Measurements from ENCODE around the gene ACTN2. TPM values are rescaled to one million over a fixed set of nuclear protein-coding genes. Genes with fewer than 3 reads are reported as not detected.
A peak's percentile ranks its signal among the peaks of the same experiment; 100 is the strongest.
"Not testable (repeated sequence)": the region's sequence is repeated elsewhere in the genome, so short reads cannot be mapped to it uniquely, and the experiment has no call there.

Gene ACTN2
- total RNA-seq = under 1 TPM; 0.06 to 0.19 TPM

DNA sequence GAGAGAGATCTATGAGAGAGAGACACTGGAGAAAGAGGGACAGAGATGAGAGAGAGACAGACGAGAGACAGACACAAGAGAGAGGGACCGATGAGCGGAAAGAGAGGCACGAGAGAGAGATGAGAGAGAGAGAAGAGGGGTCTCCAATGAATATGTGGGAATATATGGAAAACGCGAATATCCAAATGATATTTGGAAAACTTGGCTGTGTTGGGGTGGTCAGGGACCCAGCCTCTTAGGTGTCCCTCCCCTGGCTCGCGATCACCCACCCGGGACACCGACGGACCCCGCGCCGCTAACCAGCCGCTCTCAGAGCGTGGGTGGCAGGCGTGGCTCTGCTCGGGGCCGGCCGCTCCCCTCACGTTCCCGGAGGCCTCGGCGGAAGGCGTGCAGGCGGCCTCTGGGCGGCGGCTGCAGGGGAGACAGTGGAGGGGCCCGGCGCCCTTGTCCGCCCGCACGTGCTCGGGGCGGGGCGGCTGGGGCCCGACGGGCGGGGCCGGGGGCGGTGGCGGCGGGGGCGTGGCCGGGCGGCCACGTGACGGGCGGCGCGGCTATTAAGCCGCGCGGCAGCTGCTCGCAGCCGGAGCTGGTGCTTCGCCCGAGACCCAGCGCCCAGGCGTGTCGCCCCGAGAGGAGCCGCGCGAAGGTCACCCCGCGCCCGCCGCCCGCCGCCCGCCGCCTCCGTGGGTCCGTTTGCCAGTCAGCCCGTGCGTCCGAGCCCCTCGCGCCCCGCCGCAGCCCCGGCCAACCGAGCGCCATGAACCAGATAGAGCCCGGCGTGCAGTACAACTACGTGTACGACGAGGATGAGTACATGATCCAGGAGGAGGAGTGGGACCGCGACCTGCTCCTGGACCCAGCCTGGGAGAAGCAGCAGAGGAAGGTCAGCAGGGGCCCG lies at the start of gene ACTN2:
TSS of gene ACTN2 (plus strand) at position 583 of the 898 bp plus-strand sequence. CDS start at position 758, 175 bp downstream.
- peaks cover 24% of the 10 kb centered on the region for H3K27me3 Mint-ChIP-seq
- peaks cover 7% of the 10 kb centered on the region for H3K9me3 Mint-ChIP-seq
- peak within 1 kb of the TSS; percentile 53 for H3K27ac Mint-ChIP-seq
- H3K4me1 Mint-ChIP-seq = peaks cover 16% of the 10 kb centered on the region
- peak; percentile 75 for ATAC-seq (replicated peaks)
- H3K36me3 Mint-ChIP-seq (ENCODE audit: low read depth) = peaks cover 7% of the 10 kb centered on the region
- peak within 1 kb of the TSS; percentile 72 for H3K4me3 Mint-ChIP-seq

- no peaks in the 10 kb centered on the region for H3K4me1 Mint-ChIP-seq
- no peak overlapping the region for H3K4me3 Mint-ChIP-seq
- ATAC-seq (replicated peaks) = no peak
- H3K27me3 Mint-ChIP-seq = peaks cover 21% of the 10 kb centered on the region
- no peaks in the 10 kb centered on the region for H3K9me3 Mint-ChIP-seq
- no peak overlapping the region for H3K27ac Mint-ChIP-seq
- no peaks in the 10 kb centered on the region for H3K36me3 Mint-ChIP-seq (ENCODE audit: low read depth)
Measured at GRCh38 chr1:236638945-236639344, 47.4 kb upstream of the ACTN2 start.

- no peak for ATAC-seq (replicated peaks)
- Mint-ChIP-seq H3K9me3 (no peaks in the 10 kb centered on the region), H3K4me1 (no peaks in the 10 kb centered on the region), H3K4me3 (no peak overlapping the region), H3K36me3 (ENCODE audit: low read depth) (no peaks in the 10 kb centered on the region), H3K27me3 (peaks cover 21% of the 10 kb centered on the region), H3K27ac (no peak overlapping the region)
Measured at GRCh38 chr1:236639686-236640085, 46.6 kb upstream of the ACTN2 start.

DNA sequence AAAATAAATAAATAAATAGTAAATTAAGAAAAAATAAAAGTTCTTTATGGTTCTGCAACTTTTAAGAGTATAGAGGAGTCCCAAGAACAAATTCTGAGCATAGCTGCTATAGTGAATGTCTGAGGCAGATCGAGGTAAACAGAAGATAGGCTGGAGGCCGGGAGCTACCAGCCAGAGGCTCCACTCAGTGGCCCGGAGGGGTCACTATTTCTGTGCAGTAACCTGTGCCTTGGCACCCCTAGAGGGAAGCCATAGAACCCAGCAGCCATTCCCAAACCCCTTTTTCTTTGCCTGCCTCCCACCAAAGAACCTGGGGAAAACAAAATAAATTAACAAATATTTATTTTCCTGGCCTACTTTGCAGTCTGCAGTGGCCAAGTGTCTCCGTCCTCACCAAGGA lies 43.5 kb upstream of the ACTN2 start:
- Mint-ChIP-seq H3K4me1 (no peaks in the 10 kb centered on the region), H3K36me3 (ENCODE audit: low read depth) (no peaks in the 10 kb centered on the region), H3K9me3 (no peaks in the 10 kb centered on the region), H3K4me3 (no peak overlapping the region), H3K27ac (no peak overlapping the region), H3K27me3 (peaks cover 12% of the 10 kb centered on the region)
- no peak for ATAC-seq (replicated peaks)

GRCh38 chr1:236645016-236645680 lies 41.2 kb upstream of the ACTN2 start:
- Mint-ChIP-seq H3K27me3 (peaks cover 6% of the 10 kb centered on the region), H3K36me3 (ENCODE audit: low read depth) (no peaks in the 10 kb centered on the region), H3K27ac (no peak overlapping the region), H3K9me3 (no peaks in the 10 kb centered on the region), H3K4me1 (no peaks in the 10 kb centered on the region), H3K4me3 (no peak overlapping the region)
- no peak for ATAC-seq (replicated peaks)

DNA sequence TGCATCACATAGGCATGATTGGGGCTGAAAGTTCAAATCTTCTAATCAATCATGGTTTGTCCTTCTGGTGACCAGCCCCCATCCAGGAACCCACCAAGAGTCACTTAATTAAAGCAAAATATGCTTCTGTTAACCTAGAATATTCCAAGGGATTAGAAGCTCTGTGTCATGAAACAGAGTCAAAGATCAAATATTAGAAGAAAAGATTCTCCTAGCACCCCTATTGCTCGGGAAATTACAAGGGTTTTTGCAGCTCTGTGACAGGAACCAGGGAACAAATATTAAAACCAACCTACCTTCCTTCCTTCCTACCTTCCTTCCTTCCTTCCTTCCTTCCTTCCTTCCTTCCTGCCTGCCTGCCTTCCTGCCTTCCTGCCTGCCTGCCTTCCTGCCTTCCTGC lies 31.8 kb upstream of the ACTN2 start:
- H3K27ac Mint-ChIP-seq = no peak overlapping the region
- H3K36me3 Mint-ChIP-seq (ENCODE audit: low read depth) = no peaks in the 10 kb centered on the region
- peaks cover 5% of the 10 kb centered on the region for H3K4me1 Mint-ChIP-seq
- H3K4me3 Mint-ChIP-seq = no peak overlapping the region
- H3K27me3 Mint-ChIP-seq = peaks cover 9% of the 10 kb centered on the region
- no peak for ATAC-seq (replicated peaks)
- H3K9me3 Mint-ChIP-seq = peaks cover 3% of the 10 kb centered on the region

DNA sequence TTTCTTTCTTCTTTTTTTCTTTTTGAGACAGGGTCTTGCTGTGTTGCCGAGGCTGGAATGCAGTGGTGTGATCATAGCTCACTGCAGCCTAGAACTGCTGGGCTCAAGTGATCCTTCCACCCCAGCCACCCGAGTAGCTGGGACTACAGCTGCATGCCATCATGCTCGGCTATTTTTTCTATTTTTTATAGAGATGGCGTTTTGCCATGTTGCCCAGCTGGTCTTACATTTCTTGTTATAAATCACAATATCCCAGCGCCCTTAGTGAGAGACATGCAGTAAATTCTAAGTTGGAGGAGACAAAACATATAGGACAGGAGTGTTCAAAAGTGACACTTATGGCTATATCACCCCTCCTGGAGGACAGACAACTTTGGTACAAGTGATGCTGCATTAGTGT lies 31.3 kb upstream of the ACTN2 start:
- no peak for ATAC-seq (replicated peaks)
- Mint-ChIP-seq H3K4me1 (peaks cover 5% of the 10 kb centered on the region), H3K27ac (no peak overlapping the region), H3K36me3 (ENCODE audit: low read depth) (no peaks in the 10 kb centered on the region), H3K4me3 (no peak overlapping the region), H3K27me3 (peaks cover 9% of the 10 kb centered on the region), H3K9me3 (peaks cover 3% of the 10 kb centered on the region)

DNA sequence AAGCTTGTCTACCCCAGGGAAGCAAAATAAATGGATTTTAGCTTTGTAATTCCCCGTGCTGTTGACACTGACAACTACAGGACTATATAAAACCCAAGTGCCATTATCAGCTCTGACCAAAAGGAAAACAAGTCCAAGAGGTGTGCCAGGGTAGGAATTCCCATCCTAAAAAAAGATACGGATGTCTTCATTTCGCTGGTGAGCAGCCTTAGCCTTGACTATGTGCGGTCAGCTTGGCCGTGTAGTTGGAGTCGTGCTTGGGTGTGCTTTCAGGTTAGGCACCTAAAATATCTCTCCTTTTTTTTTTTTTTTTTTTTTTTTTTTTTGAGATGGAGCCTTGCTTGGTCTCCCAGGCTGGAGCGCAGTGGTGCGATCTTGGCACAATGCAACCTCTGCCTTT lies 28.9 kb upstream of the ACTN2 start:
- peaks cover 3% of the 10 kb centered on the region for H3K27me3 Mint-ChIP-seq
- H3K36me3 Mint-ChIP-seq (ENCODE audit: low read depth) = no peaks in the 10 kb centered on the region
- H3K4me3 Mint-ChIP-seq = no peak overlapping the region

GRCh38 chr1:236659792-236660587 lies 26.3 kb upstream of the ACTN2 start:
- H3K27me3 Mint-ChIP-seq = no peaks in the 10 kb centered on the region
- peaks cover under 1% of the 10 kb centered on the region for H3K9me3 Mint-ChIP-seq
- no peak for ATAC-seq (replicated peaks)
- H3K36me3 Mint-ChIP-seq (ENCODE audit: low read depth) = no peaks in the 10 kb centered on the region
- no peak overlapping the region for H3K27ac Mint-ChIP-seq
- H3K4me3 Mint-ChIP-seq = no peak overlapping the region
- peaks cover under 1% of the 10 kb centered on the region for H3K4me1 Mint-ChIP-seq

More for the DNA sequence above, 28.9 kb upstream of the ACTN2 start:
- Mint-ChIP-seq H3K9me3 (peaks cover 3% of the 10 kb centered on the region), H3K27ac (no peak overlapping the region), H3K4me1 (peaks cover 5% of the 10 kb centered on the region)
- ATAC-seq (replicated peaks) = no peak

DNA sequence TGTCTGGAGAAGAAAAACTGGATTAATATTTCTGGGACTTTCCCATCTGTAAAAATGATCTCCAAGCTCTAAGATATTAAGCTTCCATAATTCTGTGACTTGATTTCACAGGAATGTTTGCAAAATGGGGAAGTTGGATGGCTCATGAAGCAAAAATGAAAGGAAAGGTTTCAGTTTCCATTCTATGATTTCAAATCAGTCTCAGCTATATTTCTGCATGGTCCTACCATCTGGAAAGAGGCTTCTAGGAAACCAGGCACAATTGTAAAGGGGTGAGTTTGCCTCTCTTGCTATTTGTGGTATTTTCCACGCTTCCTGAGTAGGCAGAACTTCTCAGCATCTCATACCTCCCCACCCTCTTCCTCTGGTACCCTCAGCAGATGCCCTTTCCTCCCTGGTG lies 22.4 kb upstream of the ACTN2 start:
- H3K4me1 Mint-ChIP-seq = no peaks in the 10 kb centered on the region
- H3K27me3 Mint-ChIP-seq = no peaks in the 10 kb centered on the region
- H3K9me3 Mint-ChIP-seq = no peaks in the 10 kb centered on the region
- H3K4me3 Mint-ChIP-seq = no peak overlapping the region
- no peaks in the 10 kb centered on the region for H3K36me3 Mint-ChIP-seq (ENCODE audit: low read depth)
- no peak for ATAC-seq (replicated peaks)
- H3K27ac Mint-ChIP-seq = no peak overlapping the region

GRCh38 chr1:236668909-236669308 lies 17.4 kb upstream of the ACTN2 start:
- not testable (repeated sequence) for H3K27ac Mint-ChIP-seq; H3K36me3 Mint-ChIP-seq (ENCODE audit: low read depth); H3K4me1 Mint-ChIP-seq; H3K9me3 Mint-ChIP-seq; H3K4me3 Mint-ChIP-seq; ATAC-seq (replicated peaks)
- H3K27me3 Mint-ChIP-seq = peaks cover 13% of the 10 kb centered on the region

GRCh38 chr1:236670060-236670459 lies 16.2 kb upstream of the ACTN2 start:
- no peak overlapping the region for H3K4me3 Mint-ChIP-seq
- H3K27me3 Mint-ChIP-seq = peaks cover 16% of the 10 kb centered on the region
- no peaks in the 10 kb centered on the region for H3K9me3 Mint-ChIP-seq
- no peaks in the 10 kb centered on the region for H3K4me1 Mint-ChIP-seq
- H3K36me3 Mint-ChIP-seq (ENCODE audit: low read depth) = no peaks in the 10 kb centered on the region
- H3K27ac Mint-ChIP-seq = no peak overlapping the region
- ATAC-seq (replicated peaks) = no peak

GRCh38 chr1:236673289-236673919 lies 12.9 kb upstream of the ACTN2 start:
- no peak overlapping the region for H3K27ac Mint-ChIP-seq
- peaks cover 16% of the 10 kb centered on the region for H3K27me3 Mint-ChIP-seq
- H3K4me1 Mint-ChIP-seq = no peaks in the 10 kb centered on the region
- H3K4me3 Mint-ChIP-seq = no peak overlapping the region
- no peak for ATAC-seq (replicated peaks)
- H3K9me3 Mint-ChIP-seq = no peaks in the 10 kb centered on the region
- H3K36me3 Mint-ChIP-seq (ENCODE audit: low read depth) = no peaks in the 10 kb centered on the region

- Mint-ChIP-seq H3K4me1 (no peaks in the 10 kb centered on the region), H3K27me3 (peaks cover 8% of the 10 kb centered on the region), H3K27ac (no peak overlapping the region), H3K9me3 (no peaks in the 10 kb centered on the region), H3K36me3 (ENCODE audit: low read depth) (no peaks in the 10 kb centered on the region), H3K4me3 (no peak overlapping the region)
- ATAC-seq (replicated peaks) = no peak
Measured at GRCh38 chr1:236677641-236678235, 8.6 kb upstream of the ACTN2 start.
